CD4-positive, alpha-beta T cell treated with Interferon gamma for 1 hour (primary cell): Measurements from ENCODE around the gene NUDT21.

Experiments
- DNase-seq: peaks from one replicate; pipeline ENCODE4 v3.0.0-alpha.2; 2020

NUDT21 gene

DNA sequence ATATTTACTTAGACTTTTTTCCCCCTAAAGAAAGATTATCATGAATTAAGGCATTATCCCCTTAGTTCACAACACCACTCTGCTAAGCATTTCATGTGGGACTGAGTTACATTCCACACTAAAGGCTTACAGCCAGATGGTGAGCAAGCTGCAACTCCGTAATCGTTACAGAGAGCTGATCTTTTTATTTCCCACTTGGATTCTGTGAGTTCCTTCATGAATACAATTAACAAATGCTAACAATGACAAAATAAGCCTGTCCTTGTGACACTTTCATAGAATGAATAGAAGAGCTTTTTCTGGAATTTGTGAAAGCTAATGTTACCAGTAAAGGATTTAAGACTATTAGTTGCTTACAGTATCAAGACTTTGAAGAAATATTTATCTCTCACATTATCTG, 9.0 kb upstream of the NUDT21 start:
- DNase-seq = no peak

DNA sequence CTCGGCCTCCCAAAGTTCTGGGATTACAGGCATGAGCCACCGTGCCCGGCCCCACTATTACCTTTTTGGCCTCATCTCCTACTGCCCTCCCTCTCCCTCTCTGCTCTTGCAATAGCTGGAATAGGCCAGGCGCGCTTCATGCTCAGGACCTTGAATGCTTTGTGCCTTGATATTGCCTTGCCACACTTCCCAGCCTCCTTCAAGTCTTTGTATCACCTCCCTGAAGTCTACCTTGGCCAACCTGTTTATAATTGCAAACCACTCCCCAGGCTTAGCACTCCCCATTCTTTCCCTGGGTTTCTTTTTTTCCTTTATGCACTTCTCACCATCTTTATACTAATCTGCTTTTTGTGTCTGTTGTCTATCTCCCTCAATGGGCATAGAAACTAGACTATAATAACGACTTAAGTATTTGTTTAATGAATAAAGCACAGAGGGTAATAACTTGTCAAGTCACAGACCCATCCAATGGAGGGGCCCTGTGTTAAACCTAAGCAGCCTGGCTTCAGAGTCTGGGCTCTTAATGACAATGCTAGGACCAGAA, 6.9 kb upstream of the NUDT21 start:
- DNase-seq = no peak

DNA sequence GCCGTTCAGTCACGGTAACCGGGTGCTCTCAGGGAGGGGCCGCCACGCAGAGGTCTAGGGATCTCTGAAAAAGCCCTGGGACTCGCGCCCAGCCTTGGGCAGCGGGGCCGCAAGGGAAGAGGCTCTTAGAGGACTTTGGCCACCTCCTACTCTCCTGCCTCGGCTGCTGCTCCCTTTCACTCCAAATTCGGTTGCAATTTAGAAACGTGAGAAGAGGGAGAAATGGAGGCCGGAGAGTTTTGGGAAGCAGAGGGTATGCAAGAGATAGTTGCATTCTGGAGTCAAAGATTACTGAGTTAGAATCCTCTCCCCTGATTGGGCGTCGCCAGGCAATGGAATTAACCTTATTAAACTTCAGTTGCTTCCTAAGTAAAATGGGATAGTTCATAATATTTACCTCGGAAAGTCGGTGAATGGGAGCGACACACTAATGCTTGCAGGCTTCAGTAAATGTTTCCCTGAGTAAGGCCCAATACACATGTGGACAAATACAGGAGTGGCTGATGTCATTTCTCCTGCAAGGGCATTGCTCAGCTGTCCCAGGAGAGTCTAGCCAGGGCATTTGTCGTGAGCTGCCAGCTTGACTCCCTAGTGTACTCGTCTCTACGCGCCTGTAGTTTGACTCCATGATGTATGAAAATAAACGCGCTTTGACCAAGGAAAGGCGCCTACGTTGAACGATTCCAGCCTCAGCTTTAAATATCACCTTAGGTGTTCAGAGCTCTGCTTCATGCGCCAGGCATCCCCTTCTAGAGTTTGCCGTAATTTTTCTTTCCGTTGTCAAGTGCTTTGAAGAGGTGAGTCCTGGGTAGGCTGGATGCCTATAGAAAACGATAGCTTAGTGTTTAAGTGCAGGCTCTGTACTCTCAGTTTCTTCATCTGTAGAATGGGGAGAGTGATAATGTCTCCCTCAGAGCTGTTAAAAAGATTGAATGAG, 889 bp upstream of the NUDT21 start:
- DNase-seq = no peak

GRCh38 chr16:56450275-56450985, 702 bp downstream of the NUDT21 start:
- DNase-seq = no peak

DNA sequence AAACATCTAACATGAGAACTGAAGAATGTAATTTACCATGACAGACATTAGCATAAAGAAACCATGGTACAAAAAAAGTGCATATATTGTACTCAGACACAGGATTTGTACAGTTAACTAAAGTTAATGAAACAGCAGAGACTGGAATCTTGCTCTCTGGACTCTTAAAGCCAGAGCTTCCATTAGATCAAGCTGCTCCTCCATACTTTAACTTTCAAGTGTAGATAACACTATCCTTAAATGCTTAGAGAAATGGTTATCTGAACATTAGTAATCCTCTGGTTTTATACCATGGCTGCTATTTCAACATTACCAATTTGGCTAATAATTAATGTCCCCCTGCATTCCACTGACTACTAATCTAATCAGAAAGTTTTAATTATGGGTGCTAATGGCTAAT, 3.1 kb downstream of the NUDT21 start:
- DNase-seq = no peak

GRCh38 chr16:56447286-56447685, 3.8 kb downstream of the NUDT21 start:
- DNase-seq = no peak

DNA sequence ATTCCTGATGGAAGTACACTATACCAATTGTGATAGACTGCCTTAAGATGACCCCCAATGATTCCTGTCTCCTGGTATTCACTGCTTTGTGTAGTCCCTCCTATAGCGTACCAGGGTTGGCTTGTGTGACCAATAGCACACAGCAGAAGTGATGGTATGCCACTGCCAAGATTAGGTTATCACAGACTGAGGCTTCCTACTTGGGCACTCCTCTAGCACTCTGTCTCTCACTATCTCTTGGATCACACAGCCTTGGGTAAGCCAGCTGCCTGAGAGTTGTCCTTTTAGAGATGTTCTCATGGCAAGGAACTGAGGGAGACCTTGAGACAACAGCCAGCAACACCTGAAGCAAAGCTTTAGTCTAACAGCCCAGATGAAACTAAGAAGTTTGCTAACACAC, 13.1 kb downstream of the NUDT21 start:
- no peak for DNase-seq

DNA sequence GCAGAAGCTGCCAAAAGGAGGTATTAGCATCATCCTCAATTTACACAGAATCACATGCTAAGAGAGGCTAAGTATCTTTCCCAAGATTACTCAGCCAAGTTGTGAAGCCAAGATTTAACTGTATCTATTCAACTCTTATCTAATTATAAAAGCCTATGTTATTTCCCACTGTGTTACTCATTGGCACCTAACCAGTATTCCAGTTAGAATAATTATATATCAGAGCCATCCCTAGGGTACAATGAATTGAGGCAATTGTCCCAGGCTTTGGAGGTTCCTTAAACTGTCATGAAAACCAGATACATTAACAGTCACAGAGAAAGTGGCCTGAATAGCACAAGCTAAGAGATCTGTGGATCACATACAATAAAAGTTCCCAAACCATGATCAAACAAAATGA, 14.9 kb downstream of the NUDT21 start:
- DNase-seq = no peak

DNA sequence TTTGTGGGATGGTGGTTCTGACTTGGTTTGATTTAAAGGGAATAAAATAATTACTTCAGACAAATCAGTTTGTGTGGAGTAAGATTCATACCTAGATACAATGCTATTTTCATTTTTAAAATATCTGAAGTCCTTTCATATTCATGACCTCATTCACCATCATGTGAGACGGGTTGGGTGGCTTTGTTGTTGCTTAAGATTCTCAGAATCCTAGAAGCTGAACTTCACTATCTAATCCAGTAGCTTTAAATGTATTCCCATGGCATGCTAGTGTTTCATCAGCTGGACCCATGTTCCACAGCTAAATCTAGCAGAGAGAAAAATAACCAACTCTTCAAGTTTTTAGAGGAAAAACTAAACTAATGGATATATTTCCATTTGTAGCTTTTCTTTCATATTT, 23.0 kb downstream of the NUDT21 start:
- DNase-seq = no peak

DNA sequence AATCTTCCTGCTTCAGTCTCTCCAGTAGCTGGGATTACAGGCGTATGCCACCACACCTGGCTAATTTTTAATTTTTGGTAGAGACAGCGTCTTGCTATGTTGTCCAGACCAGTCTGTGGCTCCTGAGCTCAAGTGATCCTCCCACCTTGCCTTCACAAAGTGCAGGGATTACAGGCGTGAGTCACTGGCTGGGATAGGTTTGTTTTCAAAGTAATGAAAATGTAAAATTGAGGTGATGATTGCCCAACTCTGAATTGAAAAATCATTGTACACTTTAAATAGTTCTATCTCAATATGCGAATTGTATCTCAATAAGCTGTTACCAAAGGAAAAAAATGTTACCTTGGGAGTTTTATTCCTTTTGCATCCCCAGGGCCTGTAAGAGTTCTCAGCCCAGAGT, 24.5 kb downstream of the NUDT21 start:
- no peak for DNase-seq

GRCh38 chr16:56425439-56425832, 25.7 kb downstream of the NUDT21 start, which contains the start of gene AMFR:
TSS of gene AMFR (minus strand) at chr16:56425545. CDS start at chr16:56425327, 218 bp downstream.
- peak; percentile 77 for DNase-seq

- peak; percentile 14 for DNase-seq
Measured at GRCh38 chr16:56424791-56425438, 26.2 kb downstream of the NUDT21 start.

GRCh38 chr16:56424404-56424764, 26.7 kb downstream of the NUDT21 start:
- no peak for DNase-seq

- no peak for DNase-seq
Measured at GRCh38 chr16:56423584-56424403, 27.3 kb downstream of the NUDT21 start.

- no peak for DNase-seq
Measured at GRCh38 chr16:56422896-56423441, 28.2 kb downstream of the NUDT21 start.

DNA sequence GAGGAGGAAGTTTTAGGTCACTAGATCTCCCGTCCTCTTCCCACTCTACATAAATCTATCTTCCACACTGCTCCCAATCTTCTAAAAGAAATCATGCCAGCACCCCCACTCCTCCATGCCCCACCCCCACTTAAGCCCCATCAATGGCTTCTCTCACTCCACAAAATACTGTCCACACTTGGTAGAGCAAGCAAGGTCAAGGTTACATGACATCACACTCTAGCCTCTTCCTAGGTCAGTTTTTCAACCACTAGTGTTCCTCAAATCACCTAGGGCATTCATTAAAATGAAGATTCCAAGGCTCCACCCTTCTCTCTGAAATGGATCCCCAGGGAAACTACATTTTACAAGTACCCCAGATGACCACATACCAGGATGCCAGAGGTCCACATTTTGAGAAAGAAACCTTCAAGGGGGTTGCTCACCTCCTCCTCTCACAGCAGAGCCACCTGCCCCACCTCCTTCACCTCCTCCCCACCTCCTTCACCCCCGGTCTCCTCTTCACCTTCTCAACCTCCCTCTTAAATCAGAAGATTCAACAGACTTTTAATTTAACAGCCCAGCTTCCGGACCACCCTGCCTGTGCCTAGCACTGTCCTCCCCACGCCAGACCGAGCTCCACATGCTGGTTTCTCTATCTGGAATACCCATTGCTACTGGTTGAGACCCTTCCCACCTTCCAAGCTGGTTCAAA, 29.0 kb downstream of the NUDT21 start:
- DNase-seq = no peak

GRCh38 chr16:56421313-56421712, 29.8 kb downstream of the NUDT21 start:
- DNase-seq = no peak

- no peak for DNase-seq
Measured at GRCh38 chr16:56420613-56421012, 30.5 kb downstream of the NUDT21 start.

GRCh38 chr16:56419740-56420548, 31.2 kb downstream of the NUDT21 start:
- DNase-seq = no peak

- no peak for DNase-seq
Measured at GRCh38 chr16:56417138-56417537, 34.0 kb downstream of the NUDT21 start.

DNA sequence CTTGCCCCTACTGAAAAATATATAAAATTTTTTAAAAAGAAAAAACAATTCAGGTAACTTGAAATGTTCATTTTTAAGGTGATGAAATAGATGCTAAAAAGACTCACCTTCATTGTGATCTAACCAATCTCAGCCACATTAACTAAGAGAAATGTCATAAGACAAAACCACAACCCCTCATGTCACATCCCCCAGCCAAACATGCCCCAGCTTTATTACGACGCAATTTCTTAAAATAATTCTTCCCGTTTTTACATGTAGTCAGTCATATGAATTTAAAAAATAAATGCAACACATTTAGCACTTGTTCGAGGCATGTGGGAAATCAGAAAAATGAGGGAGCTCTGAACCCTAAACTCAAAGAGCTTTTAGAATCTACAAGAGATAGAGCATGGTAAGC, 35.3 kb downstream of the NUDT21 start:
- no peak for DNase-seq
